ENCODE measurements around the gene TMEM109.

The TMEM109 gene

GRCh38 chr11:60953781-60954180 is 39.8 kb downstream of the TMEM109 start:
- no peak overlapping the region; the same call in 1 of the 2 replicates for H2AFZ ChIP-seq (ENCODE audit: low read depth, low read length)
- peaks cover 19% of the 10 kb centered on the region for H4K20me1 ChIP-seq (ENCODE audit: insufficient read depth, low read length)
- H3K9me3 ChIP-seq (ENCODE audit: insufficient read depth, low read length), result no peaks in the 10 kb centered on the region
- H3K79me2 ChIP-seq (ENCODE audit: low read length), result peaks cover 32% of the 10 kb centered on the region
- H3K27me3 ChIP-seq (ENCODE audit: low read depth, low read length), result no peaks in the 10 kb centered on the region
- peak overlapping the region; percentile 1; the same call in 1 of the 2 replicates for H3K9ac ChIP-seq (ENCODE audit: low read length)
- peak overlapping the region; percentile 98 for H3K4me2 ChIP-seq (ENCODE audit: low read length)
- peaks cover 12% of the 10 kb centered on the region for H3K36me3 ChIP-seq (replicated peaks; ENCODE audit: low read depth, low read length)
- H3K4me1 ChIP-seq (ENCODE audit: low read length), result peaks cover 45% of the 10 kb centered on the region
- no peak overlapping the region for H3K4me3 ChIP-seq (ENCODE audit: low read length)
- no peak for TF ChIP-seq EZH2phosphoT487 (IDR thresholded peaks at IDR 0.05; ENCODE audit: low read depth)
- TF ChIP-seq, protein P1, sequence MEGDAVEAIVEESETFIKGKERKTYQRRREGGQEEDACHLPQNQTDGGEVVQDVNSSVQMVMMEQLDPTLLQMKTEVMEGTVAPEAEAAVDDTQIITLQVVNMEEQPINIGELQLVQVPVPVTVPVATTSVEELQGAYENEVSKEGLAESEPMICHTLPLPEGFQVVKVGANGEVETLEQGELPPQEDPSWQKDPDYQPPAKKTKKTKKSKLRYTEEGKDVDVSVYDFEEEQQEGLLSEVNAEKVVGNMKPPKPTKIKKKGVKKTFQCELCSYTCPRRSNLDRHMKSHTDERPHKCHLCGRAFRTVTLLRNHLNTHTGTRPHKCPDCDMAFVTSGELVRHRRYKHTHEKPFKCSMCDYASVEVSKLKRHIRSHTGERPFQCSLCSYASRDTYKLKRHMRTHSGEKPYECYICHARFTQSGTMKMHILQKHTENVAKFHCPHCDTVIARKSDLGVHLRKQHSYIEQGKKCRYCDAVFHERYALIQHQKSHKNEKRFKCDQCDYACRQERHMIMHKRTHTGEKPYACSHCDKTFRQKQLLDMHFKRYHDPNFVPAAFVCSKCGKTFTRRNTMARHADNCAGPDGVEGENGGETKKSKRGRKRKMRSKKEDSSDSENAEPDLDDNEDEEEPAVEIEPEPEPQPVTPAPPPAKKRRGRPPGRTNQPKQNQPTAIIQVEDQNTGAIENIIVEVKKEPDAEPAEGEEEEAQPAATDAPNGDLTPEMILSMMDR (IDR thresholded peaks at IDR 0.05; ENCODE audit: low read depth, low read length), result no peak
- peak overlapping the region; percentile 96 for H3K27ac ChIP-seq (ENCODE audit: low read length)

- Histone ChIP-seq H3K4me2 (ENCODE audit: low read length) (peak overlapping the region; percentile 53), H3K9me3 (ENCODE audit: insufficient read depth, low read length) (no peaks in the 10 kb centered on the region), H3K27me3 (ENCODE audit: low read depth, low read length) (no peaks in the 10 kb centered on the region), H3K79me2 (ENCODE audit: low read length) (peaks cover 25% of the 10 kb centered on the region), H4K20me1 (ENCODE audit: insufficient read depth, low read length) (peaks cover 14% of the 10 kb centered on the region), H3K4me1 (ENCODE audit: low read length) (peaks cover 41% of the 10 kb centered on the region), H3K27ac (ENCODE audit: low read length) (peak overlapping the region; percentile 96), H2AFZ (ENCODE audit: low read depth, low read length) (peak overlapping the region; percentile 69; the same call in 1 of the 2 replicates), H3K36me3 (replicated peaks; ENCODE audit: low read depth, low read length) (peaks cover 11% of the 10 kb centered on the region), H3K9ac (ENCODE audit: low read length) (peak overlapping the region; percentile 9; the same call in 1 of the 2 replicates), H3K4me3 (ENCODE audit: low read length) (no peak overlapping the region; the same call in 1 of the 2 replicates)
- no peak for TF ChIP-seq EZH2phosphoT487 (IDR thresholded peaks at IDR 0.05; ENCODE audit: low read depth)
- TF ChIP-seq, protein P1 (IDR thresholded peaks at IDR 0.05; ENCODE audit: low read depth, low read length), result no peak
Observed at GRCh38 chr11:60954421-60954820, 40.5 kb downstream of the TMEM109 start.

DNA sequence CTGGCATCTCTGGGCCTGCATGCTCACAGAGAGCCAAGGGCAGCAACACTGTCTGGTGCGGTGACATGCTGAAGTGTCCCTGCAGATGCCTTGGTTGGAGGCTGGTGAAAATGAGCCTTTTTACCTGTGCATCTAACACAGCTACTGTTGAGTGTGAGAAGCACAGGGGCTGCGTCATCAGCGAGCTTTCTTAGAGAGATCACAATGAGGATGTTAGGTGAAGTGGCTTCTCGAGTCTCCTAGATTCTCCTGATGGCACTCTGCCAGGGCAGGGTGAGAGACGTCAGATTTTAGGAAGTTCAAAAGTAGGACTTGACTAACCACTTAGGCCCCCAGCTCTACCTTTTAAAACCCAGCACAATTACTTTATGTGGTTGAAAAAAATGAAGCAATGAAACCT is 41.6 kb downstream of the TMEM109 start:
- Histone ChIP-seq H3K4me1 (ENCODE audit: low read length) (peaks cover 37% of the 10 kb centered on the region), H3K4me2 (ENCODE audit: low read length) (no peak overlapping the region), H2AFZ (ENCODE audit: low read depth, low read length) (no peak overlapping the region), H4K20me1 (ENCODE audit: insufficient read depth, low read length) (peaks cover 2% of the 10 kb centered on the region; the same call in 1 of the 2 replicates), H3K36me3 (replicated peaks; ENCODE audit: low read depth, low read length) (peaks cover 3% of the 10 kb centered on the region), H3K27me3 (ENCODE audit: low read depth, low read length) (peaks cover 9% of the 10 kb centered on the region), H3K27ac (ENCODE audit: low read length) (no peak overlapping the region), H3K9ac (ENCODE audit: low read length) (no peak overlapping the region), H3K4me3 (ENCODE audit: low read length) (no peak overlapping the region), H3K79me2 (ENCODE audit: low read length) (peaks cover 14% of the 10 kb centered on the region), H3K9me3 (ENCODE audit: insufficient read depth, low read length) (no peaks in the 10 kb centered on the region)
- no peak for TF ChIP-seq EZH2phosphoT487 (IDR thresholded peaks at IDR 0.05; ENCODE audit: low read depth)
- TF ChIP-seq, protein P1 (IDR thresholded peaks at IDR 0.05; ENCODE audit: low read depth, low read length), result no peak

DNA sequence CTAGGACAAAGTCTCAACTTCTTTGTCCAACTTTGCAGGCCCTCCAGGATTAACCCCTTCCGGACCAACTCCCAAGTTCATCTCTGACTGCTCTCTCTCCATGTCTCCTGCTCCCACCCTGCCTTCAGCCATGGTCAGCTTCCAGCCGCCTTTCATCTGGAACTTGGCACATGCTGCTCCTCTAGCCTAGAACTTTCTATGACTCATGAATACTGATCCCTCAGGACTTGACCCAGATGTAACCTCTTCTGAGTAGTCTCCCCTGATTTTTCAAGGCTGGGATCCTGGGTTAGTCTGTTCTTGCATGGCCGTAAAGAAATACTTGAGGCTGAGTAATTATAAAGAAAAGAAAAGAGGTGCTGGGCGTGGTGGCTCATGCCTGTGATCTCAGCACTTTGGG is 43.2 kb downstream of the TMEM109 start:
- no peak overlapping the region for H3K27ac ChIP-seq (ENCODE audit: low read length)
- H3K4me1 ChIP-seq (ENCODE audit: low read length), result peaks cover 36% of the 10 kb centered on the region
- H4K20me1 ChIP-seq (ENCODE audit: insufficient read depth, low read length), result no peaks in the 10 kb centered on the region
- no peaks in the 10 kb centered on the region for H3K36me3 ChIP-seq (replicated peaks; ENCODE audit: low read depth, low read length)
- no peak overlapping the region for H3K4me3 ChIP-seq (ENCODE audit: low read length)
- H3K27me3 ChIP-seq (ENCODE audit: low read depth, low read length), result peaks cover 22% of the 10 kb centered on the region
- H3K4me2 ChIP-seq (ENCODE audit: low read length), result no peak overlapping the region
- no peak overlapping the region for H2AFZ ChIP-seq (ENCODE audit: low read depth, low read length)
- no peaks in the 10 kb centered on the region for H3K9me3 ChIP-seq (ENCODE audit: insufficient read depth, low read length)
- H3K9ac ChIP-seq (ENCODE audit: low read length), result no peak overlapping the region
- TF ChIP-seq, protein P1 (IDR thresholded peaks at IDR 0.05; ENCODE audit: low read depth, low read length), result no peak
- no peak for TF ChIP-seq EZH2phosphoT487 (IDR thresholded peaks at IDR 0.05; ENCODE audit: low read depth)
- H3K79me2 ChIP-seq (ENCODE audit: low read length), result no peaks in the 10 kb centered on the region

Measured in OCI-LY3 (cell line).